HepG2 (cell line): ENCODE measurements around the gene GPR173.

Source experiments
- BCLAF1 ChIP-seq: fragments of 450-650 bp; IDR thresholded peaks from 2 replicates; pipeline ENCODE4 v1.6.1; 2017; ENCODE audit warnings: mild to moderate bottlenecking
- HMGXB3 ChIP-seq: sonication (generic); formaldehyde crosslinking; IDR thresholded peaks from 2 replicates; pipeline ENCODE4 v1.4.0; 2020; ENCODE audit warnings: missing genetic modification reagents, borderline replicate concordance
- HNF4G ChIP-seq, 2 experiments: sonication (generic) in 1 of 2; formaldehyde crosslinking in 1 of 2; IDR thresholded peaks; 2 replicates each; pipeline versions ENCODE4 v1.4.0 to v1.6.1; 2011 to 2020; ENCODE audit warnings: borderline replicate concordance in 2 of 2, low read depth in 2 of 2, mild to moderate bottlenecking in 2 of 2, low read length in 1 of 2, missing genetic modification reagents in 1 of 2, moderate library complexity in 1 of 2
- NCOR1 ChIP-seq: fragments of 200-600 bp; sonication (generic); IDR thresholded peaks from 2 replicates; pipeline ENCODE4 v1.7.0; 2017; ENCODE audit warnings: antibody characterized with exemption, low read length, borderline replicate concordance
- NFE2 ChIP-seq: sonication (generic); formaldehyde crosslinking; IDR thresholded peaks from 2 replicates; pipeline ENCODE4 v1.4.0; 2020; ENCODE audit warnings: missing genetic modification reagents
- RELA ChIP-seq: sonication (generic); formaldehyde crosslinking; IDR thresholded peaks from 2 replicates; pipeline ENCODE4 v1.4.0; 2020; ENCODE audit warnings: missing genetic modification reagents
- SETDB1 ChIP-seq: sonication (generic); formaldehyde crosslinking; IDR thresholded peaks from 2 replicates; pipeline ENCODE4 v1.5.1; 2020; ENCODE audit warnings: missing genetic modification reagents, mild to moderate bottlenecking, borderline replicate concordance

- TF ChIP-seq HMGXB3 (CRISPR knock-in tag) (no peak), SETDB1 (CRISPR knock-in tag) (no peak), NFE2 (no peak), BCLAF1 (no peak), NCOR1 (no peak), HNF4G (IDR thresholded peaks at IDR 0.05; ENCODE audit: borderline replicate concordance, low read depth, low read length) (no peak), HNF4G (CRISPR knock-in tag; IDR thresholded peaks at IDR 0.05; ENCODE audit: borderline replicate concordance, low read depth) (no peak), RELA (CRISPR knock-in tag) (no peak)
These were observed 37.2 kb downstream of the GPR173 start for GRCh38 chrX:53085661-53086229.
